Measurements from ENCODE around the gene XRN1. TPM values are rescaled to one million over a fixed set of nuclear protein-coding genes. Genes with fewer than 3 reads are reported as not detected.
"Not testable (repeated sequence)": the region's sequence is repeated elsewhere in the genome, so short reads cannot be mapped to it uniquely, and the experiment has no call there.

The XRN1 gene
- total RNA-seq, 1 donor from 2014 or later: 22.3 TPM

- peak; percentile 70 for ATAC-seq
- DNase-seq (ENCODE audit: low spot score): no peak
Observed at GRCh38 chr3:142337994-142338393, 109.8 kb downstream of the XRN1 start.

DNA sequence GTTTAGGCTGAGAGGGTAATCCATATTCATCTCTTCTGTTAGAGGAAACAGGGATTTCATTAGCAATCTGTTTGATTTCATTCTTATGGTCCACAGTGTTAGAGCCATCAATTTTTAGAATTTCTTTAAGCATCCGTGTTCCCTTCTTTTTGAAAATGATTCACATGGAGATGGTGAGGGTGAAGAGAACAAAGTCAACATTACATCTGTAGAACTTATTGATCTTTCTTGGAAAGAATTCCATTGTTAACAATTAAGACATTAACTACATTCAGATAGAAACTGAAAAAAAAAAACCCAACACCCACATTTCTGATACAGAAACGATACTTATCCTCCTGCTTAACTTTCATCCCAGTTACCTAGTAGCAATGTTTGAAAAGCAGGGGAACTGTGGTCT, 115.4 kb downstream of the XRN1 start:
- no peak for ATAC-seq
- DNase-seq (ENCODE audit: low spot score): no peak

DNA sequence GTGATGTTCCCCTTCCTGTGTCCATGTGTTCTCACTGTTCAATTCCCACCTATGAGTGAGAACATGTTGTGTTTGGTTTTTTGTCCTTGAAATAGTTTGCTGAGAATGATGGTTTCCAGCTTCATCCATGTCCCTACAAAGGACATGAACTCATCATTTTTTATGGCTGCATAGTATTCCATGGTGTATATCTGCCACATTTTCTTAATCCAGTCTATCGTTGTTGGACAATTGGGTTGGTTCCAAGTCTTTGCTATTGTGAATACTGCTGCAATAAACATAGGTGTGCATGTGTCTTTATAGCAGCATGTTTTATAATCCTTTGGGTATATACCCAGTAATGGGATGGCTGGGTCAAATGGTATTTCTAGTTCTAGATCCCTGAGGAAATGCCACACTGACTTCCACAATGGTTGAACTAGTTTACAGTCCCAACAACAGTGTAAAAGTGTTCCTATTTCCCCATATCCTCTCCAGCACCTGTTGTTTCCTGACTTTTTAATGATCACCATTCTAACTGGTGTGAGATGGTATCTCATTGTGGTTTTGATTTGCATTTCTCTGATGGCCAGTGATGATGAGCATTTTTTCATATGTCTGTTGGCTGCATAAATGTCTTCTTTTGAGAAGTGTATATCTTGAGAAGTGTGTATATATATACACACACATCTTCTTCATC, 123.4 kb downstream of the XRN1 start:
- ATAC-seq; DNase-seq (ENCODE audit: low spot score): not testable (repeated sequence)

DNA sequence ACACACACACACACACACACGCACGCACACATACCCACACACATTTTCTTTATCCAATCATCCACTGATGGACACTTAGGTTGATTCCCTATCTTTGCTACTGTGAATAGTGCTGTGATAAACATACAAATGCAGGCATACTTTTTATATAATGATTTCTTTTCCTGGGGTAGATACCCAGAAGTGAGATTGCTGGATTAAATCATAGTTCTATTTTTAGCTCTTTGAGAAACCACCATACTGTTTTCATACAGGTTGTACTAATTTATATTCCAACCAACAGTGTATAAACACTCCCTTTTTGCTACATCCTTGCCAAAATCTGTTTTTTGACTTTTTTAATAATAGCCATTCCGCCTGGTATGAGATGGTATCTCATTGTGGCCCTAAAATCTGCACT, 127.9 kb downstream of the XRN1 start:
- no peak for ATAC-seq

GRCh38 chr3:142319094-142319493, 128.7 kb downstream of the XRN1 start:
- ATAC-seq: peak; percentile 48
- no peak for DNase-seq (ENCODE audit: low spot score)

More for the DNA sequence above, 127.9 kb downstream of the XRN1 start:
- no peak for DNase-seq (ENCODE audit: low spot score)

- DNase-seq (ENCODE audit: low spot score) (no peak), ATAC-seq (no peak)
Observed at GRCh38 chr3:142318331-142318730, 129.5 kb downstream of the XRN1 start.

GRCh38 chr3:142315978-142316388, 131.9 kb downstream of the XRN1 start:
- DNase-seq (ENCODE audit: low spot score): not testable (repeated sequence)
- ATAC-seq: peak; percentile 69

GRCh38 chr3:142315083-142315482, 132.8 kb downstream of the XRN1 start:
- DNase-seq (ENCODE audit: low spot score): no peak
- ATAC-seq: no peak

DNA sequence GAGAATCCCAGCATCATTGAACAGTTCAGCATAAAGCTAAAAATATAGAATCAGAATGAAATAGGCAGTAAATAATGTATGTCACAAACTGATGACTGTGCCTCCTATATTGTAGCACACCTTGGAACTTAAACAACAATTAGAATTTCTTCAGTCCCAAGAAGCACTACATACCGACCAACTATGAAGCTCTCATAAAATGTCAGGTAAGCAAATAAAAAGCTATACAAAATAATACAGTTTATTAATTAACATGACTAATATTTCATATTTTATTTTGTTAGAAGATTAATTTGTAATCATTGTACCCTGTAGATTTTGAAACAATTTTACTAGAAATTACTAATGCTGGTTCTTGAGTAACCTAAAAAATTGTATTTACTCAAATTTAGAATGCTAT, 137.4 kb downstream of the XRN1 start:
- no peak for ATAC-seq
- no peak for DNase-seq (ENCODE audit: low spot score)

- DNase-seq (ENCODE audit: low spot score); ATAC-seq: not testable (repeated sequence)
Observed at GRCh38 chr3:142302847-142303246, 145.0 kb downstream of the XRN1 start.

DNA sequence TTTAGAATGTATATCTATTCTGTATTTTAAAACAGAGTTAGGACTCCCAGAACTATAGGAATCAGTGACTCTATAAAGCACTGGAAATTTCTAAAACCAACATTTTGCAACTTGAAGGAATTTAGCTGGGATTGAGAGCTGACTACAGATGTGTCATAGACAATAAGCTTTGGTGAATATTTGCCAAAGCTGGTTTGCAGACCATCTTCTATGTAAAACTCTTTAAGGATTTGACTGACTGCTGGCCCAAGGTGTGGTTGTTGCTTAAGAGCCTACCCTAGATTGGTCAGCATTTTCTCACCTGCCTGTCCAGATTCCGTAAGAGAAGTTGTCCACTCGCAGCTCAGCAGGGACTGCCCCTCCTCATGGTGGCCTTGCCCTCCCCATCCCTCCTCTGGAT, 149.2 kb downstream of the XRN1 start:
- no peak for ATAC-seq

DNA sequence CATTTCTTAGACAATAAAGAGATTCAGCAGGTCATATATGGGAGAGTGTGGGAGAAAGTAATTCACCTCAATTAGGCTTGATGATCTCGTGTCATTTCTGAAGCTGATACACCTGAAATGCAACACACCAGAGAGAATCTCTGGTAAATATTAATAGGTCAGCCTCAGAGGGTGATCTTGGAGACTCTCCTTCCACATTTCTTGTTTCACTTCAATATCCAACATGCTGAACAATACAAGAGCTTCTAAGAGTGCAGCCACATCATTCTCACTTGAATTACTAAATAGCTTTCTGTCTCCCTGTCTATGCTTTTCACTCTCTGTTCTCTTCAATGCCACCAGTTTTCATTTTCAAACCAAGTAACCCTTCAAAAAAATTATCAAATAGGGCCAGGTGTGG, 151.3 kb downstream of the XRN1 start:
- ATAC-seq: no peak

More for the DNA sequence above, 149.2 kb downstream of the XRN1 start:
- DNase-seq (ENCODE audit: low spot score): no peak

GRCh38 chr3:142287866-142288638, 159.8 kb downstream of the XRN1 start:
- no peak for DNase-seq (ENCODE audit: low spot score)
- ATAC-seq: no peak

More for the DNA sequence above, 151.3 kb downstream of the XRN1 start:
- DNase-seq (ENCODE audit: low spot score): no peak

GRCh38 chr3:142285083-142285517, 162.7 kb downstream of the XRN1 start:
- ATAC-seq (no peak), DNase-seq (ENCODE audit: low spot score) (no peak)

- DNase-seq (ENCODE audit: low spot score) (no peak), ATAC-seq (no peak)
Observed at GRCh38 chr3:142282503-142282902, 165.3 kb downstream of the XRN1 start.

GRCh38 chr3:142281474-142281873, 166.4 kb downstream of the XRN1 start:
- no peak for ATAC-seq

GRCh38 chr3:142279965-142280590, 167.8 kb downstream of the XRN1 start:
- DNase-seq (ENCODE audit: low spot score): peak; percentile 57
- ATAC-seq: peak; percentile 99

More at GRCh38 chr3:142281474-142281873, 166.4 kb downstream of the XRN1 start:
- DNase-seq (ENCODE audit: low spot score): no peak

DNA sequence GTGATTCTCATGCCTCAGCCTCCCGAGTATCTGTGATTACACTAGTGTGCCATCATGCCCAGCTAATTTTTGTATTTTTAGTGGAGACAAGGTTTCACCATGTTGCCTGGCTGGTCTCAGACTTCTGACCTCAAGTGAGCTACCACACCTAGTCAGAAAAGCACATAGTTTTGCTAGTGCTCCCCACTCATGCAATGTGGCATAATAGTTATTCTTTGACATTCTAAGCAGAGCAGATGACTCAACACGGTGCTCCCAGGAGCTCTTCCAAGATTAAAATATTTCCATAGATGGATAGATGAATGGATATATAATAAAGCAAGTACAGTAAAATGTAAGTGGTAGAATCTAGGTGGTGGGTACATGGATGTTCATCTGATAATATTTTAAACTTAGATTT, 169.4 kb downstream of the XRN1 start:
- ATAC-seq: no peak

DNA sequence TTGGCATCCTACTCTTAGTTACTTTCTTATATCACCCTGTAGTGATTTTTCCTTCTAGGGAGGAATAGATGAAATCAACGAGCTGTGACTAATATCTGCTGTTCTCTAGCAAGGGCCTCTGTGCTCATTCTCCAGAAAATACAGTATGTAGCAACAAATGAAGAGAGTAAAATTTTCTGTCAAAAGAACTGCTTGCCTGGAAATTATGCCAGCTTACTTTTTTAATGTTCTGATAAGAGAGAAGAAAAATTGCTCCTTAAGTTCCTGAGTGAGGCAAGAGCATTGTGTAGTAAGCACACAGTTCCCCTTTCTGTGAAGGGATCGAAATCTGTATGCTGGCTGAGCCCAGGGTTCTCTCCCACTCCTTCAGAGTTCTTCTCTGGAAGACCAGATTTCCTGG, 171.1 kb downstream of the XRN1 start:
- DNase-seq (ENCODE audit: low spot score): no peak

More for the DNA sequence above, 169.4 kb downstream of the XRN1 start:
- DNase-seq (ENCODE audit: low spot score): no peak

GRCh38 chr3:142275856-142276255, 172.0 kb downstream of the XRN1 start:
- DNase-seq (ENCODE audit: low spot score) (no peak), ATAC-seq (no peak)

More for the DNA sequence above, 171.1 kb downstream of the XRN1 start:
- no peak for ATAC-seq

DNA sequence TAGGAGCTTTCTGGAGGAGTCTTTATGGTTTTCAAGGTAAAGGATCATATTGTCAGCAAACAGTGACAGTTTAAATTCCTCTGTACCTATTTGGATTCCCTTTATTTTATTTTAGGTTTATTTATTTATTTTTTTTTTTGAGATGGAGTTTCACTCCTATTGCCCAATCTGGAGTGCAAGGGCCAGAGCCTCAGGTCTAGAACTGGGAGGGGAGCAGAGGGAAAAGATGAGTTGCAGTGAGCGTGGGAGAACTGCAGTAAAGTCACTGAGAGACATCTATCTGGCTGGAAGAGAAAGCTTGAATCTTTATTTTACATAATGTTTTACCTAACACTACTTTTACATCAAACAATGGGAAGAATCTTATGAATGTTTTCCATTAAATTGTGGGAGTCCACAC, 172.9 kb downstream of the XRN1 start:
- ATAC-seq: peak; percentile 58
- no peak for DNase-seq (ENCODE audit: low spot score)

GRCh38 chr3:142273501-142273900, 174.3 kb downstream of the XRN1 start:
- ATAC-seq: no peak

More at GRCh38 chr3:142273501-142273900, 174.3 kb downstream of the XRN1 start:
- no peak for DNase-seq (ENCODE audit: low spot score)

Data from left lobe of liver (tissue), 2 donors.